ENCODE results near the gene RNU5D-1.
A peak's percentile ranks its signal among the peaks of the same experiment; 100 is the strongest.
"Not testable (repeated sequence)": the region's sequence is repeated elsewhere in the genome, so short reads cannot be mapped to it uniquely, and the experiment has no call there.

Gene RNU5D-1

GRCh38 chr1:44701141-44701573, 29.8 kb downstream of the RNU5D-1 start:
- Mint-ChIP-seq H3K4me3 (no peak overlapping the region), H3K9me3 (no peaks in the 10 kb centered on the region), H3K27ac (no peak overlapping the region), H3K27me3 (no peaks in the 10 kb centered on the region), H3K36me3 (peaks cover 0 to 1% of the 10 kb centered on the region in 2 donors), H3K4me1 (peaks cover 15 to 29% of the 10 kb centered on the region in 2 donors)
- ATAC-seq (replicated peaks) (no peak), DNase-seq (no peak)

GRCh38 chr1:44700573-44700972, 30.4 kb downstream of the RNU5D-1 start:
- Mint-ChIP-seq H3K36me3 (peaks cover 0 to 1% of the 10 kb centered on the region in 2 donors), H3K27me3 (no peaks in the 10 kb centered on the region), H3K4me3 (no peak overlapping the region), H3K9me3 (no peaks in the 10 kb centered on the region), H3K27ac (no peak overlapping the region), H3K4me1 (peaks cover 20 to 34% of the 10 kb centered on the region in 2 donors)
- DNase-seq (no peak), ATAC-seq (replicated peaks) (no peak)

- H3K4me1 Mint-ChIP-seq, result peaks cover 27 to 46% of the 10 kb centered on the region in 2 donors
- not testable (repeated sequence) for H3K27ac Mint-ChIP-seq; H3K27me3 Mint-ChIP-seq; H3K9me3 Mint-ChIP-seq; DNase-seq; H3K36me3 Mint-ChIP-seq; ATAC-seq (replicated peaks); H3K4me3 Mint-ChIP-seq
These were observed 31.6 kb downstream of the RNU5D-1 start for GRCh38 chr1:44699375-44699774.

GRCh38 chr1:44698138-44698537, 32.8 kb downstream of the RNU5D-1 start:
- Mint-ChIP-seq H3K27ac (peak overlapping the region; percentile 90), H3K4me3 (no peak overlapping the region), H3K9me3 (no peaks in the 10 kb centered on the region), H3K4me1 (peaks cover 32 to 58% of the 10 kb centered on the region in 2 donors), H3K27me3 (no peaks in the 10 kb centered on the region), H3K36me3 (peaks cover 0 to 1% of the 10 kb centered on the region in 2 donors)
- ATAC-seq (replicated peaks) (peak; percentile 73), DNase-seq (peak; percentile 57)

- Mint-ChIP-seq H3K27ac (peak overlapping the region; percentile 90), H3K4me3 (peak overlapping the region; percentile 61 to 73), H3K36me3 (peaks cover 0 to 1% of the 10 kb centered on the region in 2 donors), H3K9me3 (no peaks in the 10 kb centered on the region), H3K4me1 (peaks cover 36 to 71% of the 10 kb centered on the region in 2 donors), H3K27me3 (no peaks in the 10 kb centered on the region)
- peak; percentile 66 to 67 for ATAC-seq (replicated peaks)
- DNase-seq, result peak; percentile 40
These were observed 34.1 kb downstream of the RNU5D-1 start for GRCh38 chr1:44696789-44697345.

GRCh38 chr1:44696101-44696500, 34.9 kb downstream of the RNU5D-1 start:
- no peaks in the 10 kb centered on the region for H3K27me3 Mint-ChIP-seq
- no peak for ATAC-seq (replicated peaks)
- no peak for DNase-seq
- H3K4me1 Mint-ChIP-seq, result peaks cover 41 to 77% of the 10 kb centered on the region in 2 donors
- H3K9me3 Mint-ChIP-seq, result peaks cover 0 to 2% of the 10 kb centered on the region in 2 donors
- H3K36me3 Mint-ChIP-seq, result peaks cover 0 to 3% of the 10 kb centered on the region in 2 donors
- no peak overlapping the region for H3K4me3 Mint-ChIP-seq
- H3K27ac Mint-ChIP-seq, result no peak overlapping the region

GRCh38 chr1:44695671-44696070, 35.3 kb downstream of the RNU5D-1 start:
- Mint-ChIP-seq H3K27ac (peak overlapping the region; percentile 53), H3K36me3 (peaks cover 0 to 3% of the 10 kb centered on the region in 2 donors), H3K4me1 (peaks cover 41 to 77% of the 10 kb centered on the region in 2 donors), H3K27me3 (no peaks in the 10 kb centered on the region), H3K9me3 (peaks cover 0 to 2% of the 10 kb centered on the region in 2 donors), H3K4me3 (no peak overlapping the region)
- ATAC-seq (replicated peaks), result no peak
- no peak for DNase-seq

GRCh38 chr1:44694863-44695478, 36.0 kb downstream of the RNU5D-1 start:
- DNase-seq, result peak; percentile 58
- H3K9me3 Mint-ChIP-seq, result peaks cover 0 to 2% of the 10 kb centered on the region in 2 donors
- ATAC-seq (replicated peaks), result peak; percentile 47 to 63
- peaks cover 41 to 77% of the 10 kb centered on the region in 2 donors for H3K4me1 Mint-ChIP-seq
- H3K27me3 Mint-ChIP-seq, result no peaks in the 10 kb centered on the region
- H3K4me3 Mint-ChIP-seq, result no peak overlapping the region
- H3K27ac Mint-ChIP-seq, result no peak overlapping the region
- H3K36me3 Mint-ChIP-seq, result peaks cover 0 to 3% of the 10 kb centered on the region in 2 donors

GRCh38 chr1:44693900-44694299, 37.1 kb downstream of the RNU5D-1 start:
- Mint-ChIP-seq H3K9me3 (peaks cover 0 to 2% of the 10 kb centered on the region in 2 donors), H3K4me3 (no peak overlapping the region), H3K36me3 (peaks cover 0 to 3% of the 10 kb centered on the region in 2 donors), H3K4me1 (peaks cover 41 to 76% of the 10 kb centered on the region in 2 donors), H3K27me3 (no peaks in the 10 kb centered on the region), H3K27ac (no peak overlapping the region)
- ATAC-seq (replicated peaks) (no peak), DNase-seq (no peak)

- Mint-ChIP-seq H3K36me3 (peaks cover 0 to 3% of the 10 kb centered on the region in 2 donors), H3K4me1 (peaks cover 41 to 68% of the 10 kb centered on the region in 2 donors), H3K27ac (peak overlapping the region; percentile 2), H3K4me3 (peak overlapping the region in 1 of 2 donors; percentile 20), H3K27me3 (no peaks in the 10 kb centered on the region), H3K9me3 (peaks cover 0 to 2% of the 10 kb centered on the region in 2 donors)
- ATAC-seq (replicated peaks) (peak; percentile 78 to 79), DNase-seq (peak; percentile 53)
These were observed 37.8 kb downstream of the RNU5D-1 start for GRCh38 chr1:44693159-44693558.

GRCh38 chr1:44689447-44689765, 41.6 kb downstream of the RNU5D-1 start:
- peaks cover 0 to 2% of the 10 kb centered on the region in 2 donors for H3K9me3 Mint-ChIP-seq
- no peak overlapping the region for H3K27ac Mint-ChIP-seq
- DNase-seq (no peak), ATAC-seq (replicated peaks) (no peak)
- H3K36me3 Mint-ChIP-seq, result peaks cover 0 to 1% of the 10 kb centered on the region in 2 donors
- H3K4me1 Mint-ChIP-seq, result peaks cover 18 to 46% of the 10 kb centered on the region in 2 donors
- H3K27me3 Mint-ChIP-seq, result no peaks in the 10 kb centered on the region
- H3K4me3 Mint-ChIP-seq, result no peak overlapping the region

- Mint-ChIP-seq H3K9me3 (peaks cover 0 to 2% of the 10 kb centered on the region in 2 donors), H3K27ac (no peak overlapping the region), H3K27me3 (no peaks in the 10 kb centered on the region), H3K4me1 (peaks cover 20 to 47% of the 10 kb centered on the region in 2 donors), H3K36me3 (peaks cover 0 to 1% of the 10 kb centered on the region in 2 donors), H3K4me3 (no peak overlapping the region)
- DNase-seq (no peak), ATAC-seq (replicated peaks) (no peak)
These were observed 42.1 kb downstream of the RNU5D-1 start for GRCh38 chr1:44688760-44689446.

GRCh38 chr1:44685881-44686280, 45.1 kb downstream of the RNU5D-1 start:
- Mint-ChIP-seq H3K9me3 (no peaks in the 10 kb centered on the region), H3K27me3 (no peaks in the 10 kb centered on the region), H3K27ac (no peak overlapping the region), H3K4me3 (no peak overlapping the region), H3K36me3 (no peaks in the 10 kb centered on the region), H3K4me1 (peaks cover 14 to 37% of the 10 kb centered on the region in 2 donors)
- ATAC-seq (replicated peaks), result no peak
- DNase-seq, result no peak

GRCh38 chr1:44685218-44685617, 45.8 kb downstream of the RNU5D-1 start:
- Mint-ChIP-seq H3K9me3 (no peaks in the 10 kb centered on the region), H3K27me3 (no peaks in the 10 kb centered on the region)

More at GRCh38 chr1:44685218-44685617, 45.8 kb downstream of the RNU5D-1 start:
- Mint-ChIP-seq H3K36me3 (no peaks in the 10 kb centered on the region), H3K4me1 (peaks cover 14 to 37% of the 10 kb centered on the region in 2 donors), H3K27ac (no peak overlapping the region), H3K4me3 (no peak overlapping the region)
- DNase-seq, result no peak
- no peak for ATAC-seq (replicated peaks)
